Measurements from ENCODE around the gene ZNF423.

The ZNF423 gene

GRCh38 chr16:49556606-49557446 is 299.1 kb downstream of the ZNF423 start:
- peak; percentile 66 for DNase-seq (ENCODE audit: low read depth)
- peak; percentile 47 for TF ChIP-seq CTCF (IDR thresholded peaks at IDR 0.05; ENCODE audit: insufficient read depth, low read depth, low read length, missing control alignments)
- H3K4me3 ChIP-seq (ENCODE audit: low read depth, low read length) = no peak overlapping the region

DNA sequence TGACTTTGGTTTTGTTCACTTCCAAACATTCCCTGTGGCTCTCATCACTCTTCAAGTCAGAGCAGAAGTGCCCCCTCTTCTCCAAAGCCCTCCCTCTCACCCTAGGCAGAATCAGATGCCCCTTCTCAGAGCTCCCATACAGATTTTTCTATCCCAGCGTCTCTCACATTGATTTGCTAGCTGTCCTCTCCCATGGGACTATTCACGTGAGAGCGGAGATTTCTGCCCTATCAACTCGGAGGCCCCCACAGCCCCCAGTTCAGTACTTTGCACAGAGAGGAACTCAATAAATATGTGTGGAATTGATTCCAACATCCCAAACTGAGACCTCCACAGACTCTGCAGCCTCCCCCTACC is 299.7 kb downstream of the ZNF423 start:
- no peak for DNase-seq (ENCODE audit: low read depth)
- no peak for TF ChIP-seq CTCF (IDR thresholded peaks at IDR 0.05; ENCODE audit: insufficient read depth, low read depth, low read length, missing control alignments)
- no peak overlapping the region for H3K4me3 ChIP-seq (ENCODE audit: low read depth, low read length)

- no peak overlapping the region for H3K4me3 ChIP-seq (ENCODE audit: low read depth, low read length)
- no peak for TF ChIP-seq CTCF (IDR thresholded peaks at IDR 0.05; ENCODE audit: insufficient read depth, low read depth, low read length, missing control alignments)
- DNase-seq (ENCODE audit: low read depth) = no peak
Observed at GRCh38 chr16:49554681-49555080, 301.2 kb downstream of the ZNF423 start.

DNA sequence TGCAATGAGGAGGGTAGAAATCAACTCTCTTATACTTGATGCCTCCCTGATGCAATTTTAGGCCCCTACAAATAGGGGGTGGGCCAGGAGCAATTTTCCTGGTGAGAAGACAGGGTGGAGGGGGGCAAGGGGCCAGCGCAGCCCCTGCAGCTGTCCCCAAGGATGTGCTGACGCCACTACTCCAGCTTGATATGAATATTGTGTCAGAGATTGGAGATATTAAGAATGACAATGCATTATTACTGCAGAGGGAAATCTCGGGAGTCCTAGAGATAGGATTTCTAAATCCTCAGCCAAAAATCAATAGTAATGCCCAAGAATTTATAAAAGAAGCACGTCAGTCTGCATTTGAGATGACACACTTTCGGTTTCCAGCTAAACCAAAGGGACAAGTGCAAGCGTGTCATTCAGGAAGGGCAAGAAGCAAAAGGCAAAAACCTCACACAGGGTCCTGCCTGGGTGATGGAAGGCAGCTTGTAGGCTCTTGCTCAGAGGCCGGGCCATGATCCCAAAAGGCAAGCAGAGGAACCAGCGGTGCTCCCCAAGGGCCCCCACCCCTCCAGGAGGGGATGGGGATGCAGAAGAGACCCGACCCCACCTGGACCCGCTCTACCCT is 303.5 kb downstream of the ZNF423 start:
- no peak overlapping the region for H3K4me3 ChIP-seq (ENCODE audit: low read depth, low read length)
- TF ChIP-seq CTCF (IDR thresholded peaks at IDR 0.05; ENCODE audit: insufficient read depth, low read depth, low read length, missing control alignments) = no peak
- peak; percentile 71 for DNase-seq (ENCODE audit: low read depth)

GRCh38 chr16:49550666-49551065 is 305.2 kb downstream of the ZNF423 start:
- TF ChIP-seq CTCF (IDR thresholded peaks at IDR 0.05; ENCODE audit: insufficient read depth, low read depth, low read length, missing control alignments) = no peak
- no peak overlapping the region for H3K4me3 ChIP-seq (ENCODE audit: low read depth, low read length)
- no peak for DNase-seq (ENCODE audit: low read depth)

DNA sequence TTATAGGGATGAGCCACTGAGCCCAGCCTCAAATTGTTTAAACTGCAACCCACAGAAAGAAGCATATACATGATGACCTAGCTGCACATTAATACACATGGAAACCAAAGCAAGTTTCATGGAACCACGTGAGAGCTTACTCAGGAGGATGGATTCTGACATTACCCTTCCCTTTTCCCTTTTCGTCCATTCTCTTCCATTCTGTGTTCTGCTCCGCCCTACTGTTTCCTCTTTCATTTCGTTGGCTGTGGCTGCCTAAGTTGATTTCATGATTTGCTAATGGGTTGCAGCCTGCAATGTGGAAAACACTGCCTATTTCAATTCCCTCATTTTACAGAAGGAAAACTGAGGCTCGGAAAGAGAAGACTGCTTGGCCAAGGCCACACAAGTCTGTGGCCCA is 305.8 kb downstream of the ZNF423 start:
- no peak for DNase-seq (ENCODE audit: low read depth)
- no peak for TF ChIP-seq CTCF (IDR thresholded peaks at IDR 0.05; ENCODE audit: insufficient read depth, low read depth, low read length, missing control alignments)
- H3K4me3 ChIP-seq (ENCODE audit: low read depth, low read length) = no peak overlapping the region
